ENCODE measurements around the gene TRAF4. TPM values are rescaled to one million over a fixed set of nuclear protein-coding genes. Genes with fewer than 3 reads are reported as not detected.

Gene TRAF4
- total and polyA plus RNA-seq, 2 donors (not counting 3 experiments of a cell fraction or from before 2014, with no cell fraction given): 79.5 to 83.9 TPM

GRCh38 chr17:28758411-28759121 is 14.8 kb downstream of the TRAF4 start:
- H3K9me3 ChIP-seq (replicated peaks; ENCODE audit: control insufficient read depth, insufficient read depth, low read length): no peaks in the 10 kb centered on the region
- BruUV-seq (replicated peaks): no TSS peak
- H4K20me1 ChIP-seq (replicated peaks; ENCODE audit: control insufficient read depth, extremely low read depth, insufficient read depth, low read length): no peaks in the 10 kb centered on the region
- DNase-seq (ENCODE audit: low read depth, low spot score): no peak
- TF ChIP-seq POLR2A (IDR thresholded peaks at IDR 0.05; ENCODE audit: low read depth, low read length) (no peak), JUN (IDR thresholded peaks at IDR 0.05; ENCODE audit: borderline replicate concordance, insufficient read depth, insufficient read length, low read depth) (no peak), FOS (IDR thresholded peaks at IDR 0.05; ENCODE audit: borderline replicate concordance, insufficient read depth, low read length) (no peak), CTCF (IDR thresholded peaks at IDR 0.05; ENCODE audit: extremely low read depth in 1 of 2, insufficient read depth in 1 of 2, low read depth in 1 of 2, low read length in 2 of 2) (no peak), GATA2 (IDR thresholded peaks at IDR 0.05; ENCODE audit: insufficient read depth, insufficient read length, low read depth, low read length) (no peak)
- H3K36me3 ChIP-seq (ENCODE audit: control insufficient read depth in 2 of 2, extremely low read depth in 1 of 2, insufficient read depth in 2 of 2, low read length in 2 of 2): peaks cover 4 to 29% of the 10 kb centered on the region in 2 experiments
- dilution Hi-C loops (cut with MboI; ENCODE audit: extremely low pct_ligation_motif_present, low sequenced_read_pairs) (no loop called here), intact Hi-C loops (cut with micrococcal nuclease) (no loop called here)
- H3K79me2 ChIP-seq (ENCODE audit: control insufficient read depth, insufficient read depth, low read length): peaks cover 6% of the 10 kb centered on the region
- H3K27ac ChIP-seq (ENCODE audit: insufficient read depth, low read depth, low read length): no peak overlapping the region
- H3K4me2 ChIP-seq (ENCODE audit: insufficient read depth, low read length): no peak overlapping the region
- H3K27me3 ChIP-seq (ENCODE audit: control insufficient read depth in 2 of 2, insufficient read depth in 2 of 2, low read length in 2 of 2): no peaks in the 10 kb centered on the region
- H2AFZ ChIP-seq (ENCODE audit: low read depth, low read length): no peak overlapping the region
- ChIA-PET CTCF (no interaction called here), POLR2A (no interaction called here)
- FAIRE-seq: no peak
- H3K4me3 ChIP-seq (replicated peaks in 1 of 3; ENCODE audit: insufficient read depth in 1 of 3, low read depth in 1 of 3, low read length in 3 of 3): no peak overlapping the region
- no peak overlapping the region for H3K9ac ChIP-seq (replicated peaks; ENCODE audit: extremely low read depth, insufficient read depth, low read length)
- peaks cover 16% of the 10 kb centered on the region for H3K4me1 ChIP-seq (ENCODE audit: control insufficient read depth, extremely low read depth, insufficient read depth, low read length)
- H3K9me1 ChIP-seq (replicated peaks; ENCODE audit: control insufficient read depth, extremely low read depth, insufficient read depth, low read length): no peaks in the 10 kb centered on the region

Data from endothelial cell of umbilical vein (primary cell).